ENCODE data around the gene CPD. TPM values are rescaled to one million over a fixed set of nuclear protein-coding genes. Genes with fewer than 3 reads are reported as not detected.
A peak's percentile ranks its signal among the peaks of the same experiment; 100 is the strongest.

Gene CPD
- total and polyA plus RNA-seq, 9 of the 15 experiments (the other 6 are each of a cell fraction or from before 2014, with no cell fraction given), result 4.5 to 24.4 (median 20.4) TPM

DNA sequence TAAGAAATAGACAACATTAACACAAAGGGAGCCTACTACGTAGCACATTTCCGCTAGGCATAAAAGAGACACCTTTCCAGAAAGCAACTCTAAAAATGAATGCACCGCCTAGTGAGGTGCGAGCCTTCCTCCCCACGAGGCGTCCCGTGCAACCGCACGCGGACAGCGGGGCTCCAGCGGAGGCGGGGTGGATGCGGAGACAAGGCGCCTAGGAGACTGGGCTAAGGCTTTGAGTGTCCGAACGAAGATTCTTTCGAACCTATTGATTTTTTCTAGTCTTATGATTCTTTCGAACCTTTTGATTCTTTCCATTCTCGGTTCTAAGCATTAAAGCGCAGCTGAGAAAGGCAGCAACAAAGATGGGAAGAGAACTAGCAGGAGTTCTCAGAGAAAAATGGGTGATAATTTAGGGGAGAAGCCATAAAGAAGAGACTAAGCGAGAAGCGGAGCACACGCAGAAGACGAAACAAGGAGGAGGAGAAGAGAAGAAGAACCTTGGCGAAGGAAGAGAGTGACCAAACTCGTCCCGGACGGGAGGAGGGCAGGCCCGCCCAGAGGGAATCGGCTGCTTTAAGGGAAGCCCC, 394 bp upstream of the CPD start (continued):
- TF ChIP-seq MLLT1 (IDR thresholded peaks at IDR 0.05), result 0 out of 4 replicates have a peak, but pooled peaks of 1 of the 2 experiments have one; percentile 64
- peak; percentile 82 for TF ChIP-seq ATF3 (IDR thresholded peaks at IDR 0.05)
- no peak for TF ChIP-seq ATF3 (CRISPR knock-in tag; conservative IDR thresholded peaks at IDR 0.05)
- TF ChIP-seq, protein P1, sequence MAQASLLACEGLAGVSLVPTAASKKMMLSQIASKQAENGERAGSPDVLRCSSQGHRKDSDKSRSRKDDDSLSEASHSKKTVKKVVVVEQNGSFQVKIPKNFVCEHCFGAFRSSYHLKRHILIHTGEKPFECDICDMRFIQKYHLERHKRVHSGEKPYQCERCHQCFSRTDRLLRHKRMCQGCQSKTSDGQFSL (CRISPR knock-in tag; IDR thresholded peaks at IDR 0.05), result no peak
- TF ChIP-seq, protein P1 (tag; IDR thresholded peaks at IDR 0.05), result no peak
- TF ChIP-seq, protein P2, sequence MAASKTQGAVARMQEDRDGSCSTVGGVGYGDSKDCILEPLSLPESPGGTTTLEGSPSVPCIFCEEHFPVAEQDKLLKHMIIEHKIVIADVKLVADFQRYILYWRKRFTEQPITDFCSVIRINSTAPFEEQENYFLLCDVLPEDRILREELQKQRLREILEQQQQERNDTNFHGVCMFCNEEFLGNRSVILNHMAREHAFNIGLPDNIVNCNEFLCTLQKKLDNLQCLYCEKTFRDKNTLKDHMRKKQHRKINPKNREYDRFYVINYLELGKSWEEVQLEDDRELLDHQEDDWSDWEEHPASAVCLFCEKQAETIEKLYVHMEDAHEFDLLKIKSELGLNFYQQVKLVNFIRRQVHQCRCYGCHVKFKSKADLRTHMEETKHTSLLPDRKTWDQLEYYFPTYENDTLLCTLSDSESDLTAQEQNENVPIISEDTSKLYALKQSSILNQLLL (CRISPR knock-in tag; IDR thresholded peaks at IDR 0.05; ENCODE audit: borderline replicate concordance), result no peak
